ENCODE results near the gene KCNK4.
A peak's percentile ranks its signal among the peaks of the same experiment; 100 is the strongest.

KCNK4 gene

DNA sequence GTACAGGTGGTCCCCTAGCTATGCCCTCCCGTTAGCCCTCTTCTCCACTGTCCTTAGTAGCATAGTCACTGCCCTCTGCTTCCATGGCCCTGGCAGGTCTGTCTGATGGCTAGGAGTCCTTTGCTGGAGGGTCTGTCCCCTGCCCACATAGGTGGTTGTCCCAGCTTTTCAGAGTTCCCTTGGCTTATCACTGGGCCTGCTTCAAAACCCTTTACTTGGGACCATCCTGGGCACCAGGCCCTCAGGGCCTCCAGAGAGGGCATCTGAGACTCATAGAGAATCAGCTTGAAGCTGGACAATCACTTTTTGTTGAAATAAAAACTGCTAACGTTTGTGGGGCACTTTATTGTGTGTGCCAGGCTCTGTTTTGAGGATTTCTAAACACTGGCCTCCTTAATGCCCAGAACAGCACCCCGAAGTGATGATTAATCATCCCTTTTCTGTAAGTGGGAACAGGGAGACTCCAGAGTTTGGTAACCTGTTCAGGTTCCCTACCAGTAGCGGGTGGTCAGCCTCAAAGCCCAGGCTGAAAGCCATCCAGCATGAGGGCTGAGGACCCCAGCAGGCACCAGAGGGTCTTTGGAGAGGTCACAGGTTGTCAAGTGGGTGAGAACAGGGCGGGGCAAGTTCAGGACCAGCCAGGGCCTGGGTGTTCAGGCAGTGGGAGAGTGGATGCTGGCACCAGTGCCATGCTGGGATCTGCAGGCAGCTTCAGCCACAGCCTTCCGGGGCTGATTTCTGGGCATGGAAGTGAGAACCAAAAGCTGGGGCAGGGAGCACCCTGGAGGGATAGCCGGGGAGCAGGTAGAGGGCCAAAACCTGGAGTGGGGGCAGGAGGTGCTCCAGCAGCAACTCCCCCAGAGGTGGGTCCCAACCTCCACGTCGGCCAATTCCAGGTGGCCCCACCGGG lies 495 bp upstream of the KCNK4 start:
- no peak for DNase-seq (ENCODE audit: low read depth in 3 of 3)

GRCh38 chr11:64291752-64292459 lies 804 bp downstream of the KCNK4 start:
- no peak for DNase-seq (ENCODE audit: low read depth in 3 of 3)

- no peak for DNase-seq (ENCODE audit: low read depth in 3 of 3)
Observed at GRCh38 chr11:64292460-64293254, 1.6 kb downstream of the KCNK4 start.

- no peak for DNase-seq (ENCODE audit: low read depth in 3 of 3)
Observed at GRCh38 chr11:64294774-64295173, 3.7 kb downstream of the KCNK4 start.

GRCh38 chr11:64295760-64296159 lies 4.7 kb downstream of the KCNK4 start:
- DNase-seq (ENCODE audit: low read depth in 3 of 3), result no peak

GRCh38 chr11:64296236-64296635 lies 5.1 kb downstream of the KCNK4 start:
- no peak for DNase-seq (ENCODE audit: low read depth in 3 of 3)

DNA sequence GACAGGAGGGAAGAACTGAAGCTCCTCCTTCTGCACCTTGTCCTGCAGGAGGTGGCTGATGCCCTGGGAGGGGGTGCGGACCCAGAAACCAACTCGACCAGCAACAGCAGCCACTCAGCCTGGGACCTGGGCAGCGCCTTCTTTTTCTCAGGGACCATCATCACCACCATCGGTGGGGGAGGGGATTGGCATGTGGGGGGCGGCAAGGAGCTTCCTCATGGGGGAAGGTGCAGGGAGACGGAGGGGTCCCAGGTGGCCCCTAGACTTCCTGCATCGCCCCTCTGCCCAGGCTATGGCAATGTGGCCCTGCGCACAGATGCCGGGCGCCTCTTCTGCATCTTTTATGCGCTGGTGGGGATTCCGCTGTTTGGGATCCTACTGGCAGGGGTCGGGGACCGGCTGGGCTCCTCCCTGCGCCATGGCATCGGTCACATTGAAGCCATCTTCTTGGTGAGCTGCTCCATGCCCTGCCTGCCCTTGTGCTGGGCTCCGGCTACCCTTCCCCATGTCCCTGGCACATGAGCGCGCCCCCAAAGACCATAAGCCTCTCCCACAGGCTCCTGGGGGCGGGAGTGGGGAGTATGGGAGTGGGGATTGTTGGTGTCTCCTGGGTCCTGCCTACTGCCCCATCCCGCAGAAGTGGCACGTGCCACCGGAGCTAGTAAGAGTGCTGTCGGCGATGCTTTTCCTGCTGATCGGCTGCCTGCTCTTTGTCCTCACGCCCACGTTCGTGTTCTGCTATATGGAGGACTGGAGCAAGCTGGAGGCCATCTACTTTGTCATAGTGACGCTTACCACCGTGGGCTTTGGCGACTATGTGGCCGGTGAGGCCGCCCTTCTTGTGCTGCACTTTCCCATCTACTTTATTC lies 6.0 kb downstream of the KCNK4 start:
- no peak for DNase-seq (ENCODE audit: low read depth in 3 of 3)

GRCh38 chr11:64297699-64298358 lies 6.7 kb downstream of the KCNK4 start:
- no peak for DNase-seq (ENCODE audit: low read depth in 3 of 3)

DNA sequence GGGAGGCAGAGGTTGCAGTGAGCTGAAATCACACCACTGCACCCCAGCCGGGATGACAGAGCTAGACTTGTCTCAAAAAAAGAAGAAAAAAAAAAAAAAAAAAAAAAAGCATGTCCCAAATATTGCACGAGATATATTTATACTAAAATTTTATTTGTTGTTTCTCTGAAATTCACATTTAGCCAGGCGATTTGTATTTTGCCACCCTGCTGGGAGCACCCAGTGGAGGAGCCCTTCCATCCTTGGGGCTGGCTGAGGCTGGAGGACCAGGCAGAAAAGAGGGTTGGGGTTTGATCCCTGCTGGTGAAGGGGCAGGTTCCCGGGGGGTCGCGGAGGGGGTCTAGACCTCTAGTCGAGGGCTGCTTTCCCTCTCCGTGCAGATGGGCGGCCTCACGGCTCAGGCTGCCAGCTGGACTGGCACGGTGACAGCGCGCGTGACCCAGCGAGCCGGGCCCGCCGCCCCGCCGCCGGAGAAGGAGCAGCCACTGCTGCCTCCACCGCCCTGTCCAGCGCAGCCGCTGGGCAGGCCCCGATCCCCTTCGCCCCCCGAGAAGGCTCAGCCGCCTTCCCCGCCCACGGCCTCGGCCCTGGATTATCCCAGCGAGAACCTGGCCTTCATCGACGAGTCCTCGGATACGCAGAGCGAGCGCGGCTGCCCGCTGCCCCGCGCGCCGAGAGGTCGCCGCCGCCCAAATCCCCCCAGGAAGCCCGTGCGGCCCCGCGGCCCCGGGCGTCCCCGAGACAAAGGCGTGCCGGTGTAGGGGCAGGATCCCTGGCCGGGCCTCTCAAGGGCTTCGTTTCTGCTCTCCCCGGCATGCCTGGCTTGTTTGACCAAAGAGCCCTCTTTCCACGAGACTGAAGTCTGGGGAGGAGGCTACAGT lies 8.1 kb downstream of the KCNK4 start:
- DNase-seq (ENCODE audit: low read depth in 3 of 3), result no peak

DNA sequence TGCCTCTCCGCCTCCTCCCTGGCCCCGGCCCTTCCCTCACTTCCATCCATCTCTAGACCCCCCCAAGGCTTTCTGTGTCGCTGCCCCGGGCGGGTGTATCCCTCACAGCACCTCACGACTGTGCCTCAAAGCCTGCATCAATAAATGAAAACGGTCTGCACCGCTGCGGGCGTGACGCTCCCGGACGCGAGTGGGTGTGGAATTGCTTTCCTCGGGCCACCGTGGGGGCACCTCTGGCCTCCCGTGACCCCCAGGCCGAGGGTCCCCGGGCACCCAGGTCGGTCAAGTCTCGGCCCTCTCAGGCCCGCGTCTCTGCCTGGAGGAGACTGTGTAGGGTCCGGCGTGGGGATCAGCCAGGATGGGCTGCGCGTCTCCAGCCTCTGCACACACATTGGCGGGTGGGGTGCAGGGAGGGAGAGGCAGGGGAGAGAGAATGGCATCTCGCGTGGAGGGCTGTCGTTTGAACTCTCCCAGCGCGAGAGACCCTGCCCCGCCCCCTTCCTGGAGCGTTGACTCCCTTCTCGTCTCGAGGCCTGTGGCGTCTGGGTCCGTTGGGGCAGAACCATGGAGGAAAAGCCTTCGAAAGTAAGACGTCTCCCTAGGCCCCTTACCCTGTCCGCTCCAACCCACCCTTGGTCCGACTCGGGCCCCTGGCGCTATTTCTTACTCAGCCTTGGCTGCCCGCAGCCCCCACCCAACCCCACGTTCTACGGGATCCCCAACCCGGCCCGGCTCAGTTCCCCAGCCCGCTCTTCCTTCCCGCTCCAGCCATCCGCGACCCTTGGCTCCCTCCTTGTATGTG lies 8.9 kb downstream of the KCNK4 start, which contains the start of gene CATSPERZ:
Gene CATSPERZ (plus strand): TSS at position 512 of the 802 bp plus-strand sequence. CDS start 53 bp downstream, at position 565.
- no peak for DNase-seq (ENCODE audit: low read depth in 3 of 3)

DNA sequence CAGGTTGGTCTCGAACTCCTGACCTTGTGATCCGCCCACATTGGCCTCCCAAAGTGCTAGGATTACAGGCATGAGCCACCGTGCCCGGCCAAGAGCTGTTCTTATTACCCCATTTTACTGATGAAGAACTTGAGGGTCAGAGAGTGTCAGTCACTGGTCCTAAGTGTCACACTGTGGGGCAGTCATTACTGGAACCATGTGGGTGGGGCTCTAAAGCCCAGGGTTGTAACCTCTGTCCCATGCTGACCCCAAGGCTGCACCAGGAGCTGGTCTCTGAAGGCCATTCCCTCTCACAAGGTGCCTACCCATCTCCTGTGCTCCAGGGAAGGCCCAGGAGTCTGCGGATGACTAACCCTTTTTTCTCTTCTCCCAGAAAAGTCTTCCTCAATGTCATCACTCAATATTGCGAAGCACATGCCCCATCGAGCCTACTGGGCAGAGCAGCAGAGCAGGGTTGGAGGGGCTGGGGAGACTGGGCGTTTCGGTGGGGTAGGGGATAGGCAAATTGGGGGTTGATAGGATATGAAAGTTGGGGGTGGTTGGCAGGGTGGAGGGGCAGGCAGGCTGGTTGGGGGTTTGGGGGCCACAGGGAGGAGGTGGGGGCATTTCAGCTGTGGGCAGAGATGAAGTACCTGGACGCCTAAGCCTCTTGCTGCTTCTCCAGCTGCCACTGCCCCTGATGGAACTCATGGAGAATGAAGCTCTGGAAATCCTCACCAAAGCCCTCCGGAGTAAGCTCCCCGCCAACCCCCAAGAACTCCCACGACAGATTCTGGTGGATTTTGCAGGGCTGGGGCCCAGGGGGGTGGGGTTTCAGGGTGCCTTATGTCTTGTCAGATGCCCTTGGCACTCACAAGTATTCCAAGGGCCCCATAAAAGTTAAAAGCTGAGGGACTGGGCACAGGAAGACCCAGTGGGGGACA lies 12.3 kb downstream of the KCNK4 start:
- DNase-seq (ENCODE audit: low read depth in 3 of 3), result no peak

- DNase-seq (ENCODE audit: low read depth in 3 of 3), result no peak
Observed at GRCh38 chr11:64304032-64304315, 12.9 kb downstream of the KCNK4 start.

DNA sequence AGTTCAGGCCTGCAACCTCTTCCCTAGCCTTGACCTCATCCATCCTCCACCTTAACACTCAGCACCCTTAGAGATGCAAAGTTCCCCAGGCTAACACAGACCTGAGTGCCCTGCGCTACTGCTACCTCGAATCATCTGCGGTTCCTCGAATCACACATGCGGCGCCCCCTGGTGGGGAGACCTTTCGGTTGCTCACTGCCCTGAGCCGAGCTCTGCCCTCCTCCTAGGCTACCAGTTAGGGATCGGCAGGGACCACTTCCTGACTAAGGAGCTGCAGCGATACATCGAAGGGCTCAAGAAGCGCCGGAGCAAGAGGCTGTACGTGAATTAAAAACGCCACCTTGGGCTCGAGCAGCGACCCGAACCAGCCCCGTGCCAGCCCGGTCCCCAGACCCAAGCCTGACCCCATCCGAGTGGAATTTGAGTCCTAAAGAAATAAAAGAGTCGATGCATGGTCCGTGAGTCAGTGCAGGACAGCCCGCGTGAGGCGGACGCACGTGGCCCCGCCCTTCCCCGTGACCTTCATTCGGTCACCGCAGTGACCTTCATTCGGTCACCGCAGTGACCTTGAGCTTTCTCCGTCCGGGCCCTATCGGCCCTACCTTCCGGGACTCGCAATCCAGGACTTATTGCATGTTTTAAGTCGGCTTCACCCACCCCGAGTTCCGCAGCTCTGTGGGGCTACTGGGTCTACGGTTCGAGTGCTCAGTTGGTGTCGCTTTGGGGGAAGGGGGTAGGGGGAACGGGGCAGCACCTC lies 13.4 kb downstream of the KCNK4 start:
- peak; percentile 85 to 96 (median 92) for DNase-seq (ENCODE audit: low read depth in 3 of 3)

DNA sequence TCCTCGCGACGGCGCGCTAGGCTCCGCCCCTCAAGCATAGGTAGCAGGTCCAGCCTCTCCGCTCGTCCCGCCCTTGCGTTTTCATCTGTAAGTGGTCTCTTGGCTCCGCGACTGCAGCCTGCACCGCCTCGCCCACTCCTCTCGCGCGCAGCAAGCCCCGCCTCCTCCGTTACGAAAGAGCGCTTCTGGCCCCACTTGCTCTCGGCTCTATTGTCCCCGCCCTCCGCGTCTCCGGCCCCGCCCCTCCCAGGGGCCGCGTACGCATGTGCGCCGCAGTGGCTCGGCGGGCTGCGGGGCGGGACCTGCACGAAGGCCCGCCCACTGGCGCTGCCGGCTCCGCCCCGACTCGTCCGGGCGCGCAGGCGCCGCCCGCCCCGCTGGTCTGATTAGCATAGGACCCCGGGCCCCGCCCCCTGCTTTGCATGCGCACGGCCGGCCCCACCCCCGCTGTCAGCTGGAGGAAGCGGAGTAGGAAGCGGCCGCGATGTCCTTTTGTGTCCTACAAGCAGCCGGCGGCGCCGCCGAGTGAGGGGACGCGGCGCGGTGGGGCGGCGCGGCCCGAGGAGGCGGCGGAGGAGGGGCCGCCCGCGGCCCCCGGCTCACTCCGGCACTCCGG lies 14.1 kb downstream of the KCNK4 start, which contains the start of gene ESRRA:
Gene ESRRA (plus strand): TSS at position 450 of the 616 bp plus-strand sequence. CDS start 1,656 bp downstream, outside the sequence.
- DNase-seq (ENCODE audit: low read depth in 3 of 3), result peak; percentile 99 to 100 (median 100)

GRCh38 chr11:64305691-64306562 lies 14.8 kb downstream of the KCNK4 start:
- peak; percentile 61 to 67 (median 64) for DNase-seq (ENCODE audit: low read depth in 3 of 3)

- no peak for DNase-seq (ENCODE audit: low read depth in 3 of 3)
Observed at GRCh38 chr11:64306563-64306875, 15.4 kb downstream of the KCNK4 start.

All from stimulated activated CD4-positive, alpha-beta T cell treated with anti-CD3 and anti-CD28 coated beads, TNF-alpha, amount 100 ng/mL, for 4 hours (primary cell).